SKM-1 treated with dmso at 0.1 percent for 144 hours (cell line): Measurements from ENCODE around the gene C1R.
A peak's percentile ranks its signal among the peaks of the same experiment; 100 is the strongest.

ENCODE experiments used
- DNase-seq: peaks from one replicate; lab custom pipeline; 2025; ENCODE audit not compliant: unreplicated experiment; lab: John Stamatoyannopoulos, UW

Gene C1R

GRCh38 chr12:7092229-7092985, at the start of gene C1R:
Gene C1R, minus strand, starts transcription at chr12:7092445. Its CDS starts 57 bp downstream, at chr12:7092388.
- DNase-seq = no peak

DNA sequence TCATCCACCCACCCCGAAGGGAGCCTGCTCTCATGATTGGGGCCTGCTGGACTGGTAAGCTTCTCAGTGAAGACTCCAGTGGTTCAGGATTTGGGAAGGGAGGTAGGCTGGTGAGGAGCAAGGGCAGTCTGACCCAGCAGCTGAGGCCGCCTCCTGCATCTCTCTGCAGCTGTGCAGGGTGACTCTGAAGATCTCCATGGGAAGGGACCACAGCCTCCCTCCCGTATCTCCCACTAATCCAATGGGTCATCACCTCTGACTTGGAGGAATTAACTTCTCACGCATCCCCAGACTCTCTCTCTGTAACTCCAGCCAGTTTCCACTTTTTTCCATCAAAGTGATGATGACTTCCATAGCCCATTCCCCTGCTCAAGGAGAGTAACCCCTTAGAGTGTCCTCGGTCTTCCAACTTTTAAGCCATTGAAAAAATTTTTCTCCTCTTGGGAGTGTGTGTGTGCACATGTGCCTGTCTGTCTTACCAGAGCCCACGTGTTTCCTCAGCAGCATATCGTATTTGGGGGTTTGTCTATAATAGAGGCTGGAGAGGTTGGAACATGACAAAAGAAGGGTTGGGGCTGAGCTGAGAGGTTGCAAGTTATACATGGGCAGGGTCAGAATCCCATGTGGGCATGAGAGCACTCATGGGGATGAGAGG, 49.2 kb upstream of the C1R start:
- DNase-seq = no peak

DNA sequence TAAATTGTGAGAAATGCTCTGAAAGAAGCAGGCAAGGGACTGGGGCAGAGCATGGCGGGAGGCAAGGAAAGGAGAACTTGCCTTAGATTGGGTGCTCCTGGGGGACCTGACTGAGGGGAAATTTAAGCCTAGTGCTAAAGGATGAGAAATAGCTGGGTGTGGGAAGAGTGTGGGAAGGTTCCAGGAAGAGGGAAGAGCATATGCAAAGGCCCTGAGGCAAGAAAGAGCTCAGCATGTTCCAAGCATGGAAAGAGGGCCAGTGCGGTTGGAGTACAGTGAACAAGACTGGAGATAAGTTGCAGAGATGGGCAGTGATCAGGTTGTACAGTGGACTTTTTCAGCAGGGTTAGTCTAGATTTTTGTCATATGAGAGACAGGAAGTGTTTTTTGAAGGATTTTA, 47.0 kb upstream of the C1R start:
- no peak for DNase-seq

DNA sequence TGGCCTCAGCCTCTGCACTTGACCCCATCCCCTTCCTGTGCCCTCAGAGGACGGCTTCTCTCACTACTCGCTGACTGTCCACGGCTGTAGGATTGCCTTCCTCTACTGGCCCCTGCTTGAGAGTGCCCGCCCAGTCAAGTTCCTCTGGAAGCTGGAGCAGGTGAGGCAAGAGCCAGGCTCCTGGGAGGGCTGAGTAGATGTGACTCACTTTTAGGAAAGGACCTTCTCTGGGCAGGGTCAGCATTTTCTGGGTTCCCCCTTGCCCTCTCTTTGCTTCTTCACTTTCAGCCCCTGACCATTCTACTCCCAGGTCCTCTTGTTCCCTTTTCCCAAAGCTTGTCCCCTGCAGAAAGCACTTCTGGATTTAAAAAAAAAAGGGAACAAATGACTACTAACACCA, 45.7 kb upstream of the C1R start:
- no peak for DNase-seq

DNA sequence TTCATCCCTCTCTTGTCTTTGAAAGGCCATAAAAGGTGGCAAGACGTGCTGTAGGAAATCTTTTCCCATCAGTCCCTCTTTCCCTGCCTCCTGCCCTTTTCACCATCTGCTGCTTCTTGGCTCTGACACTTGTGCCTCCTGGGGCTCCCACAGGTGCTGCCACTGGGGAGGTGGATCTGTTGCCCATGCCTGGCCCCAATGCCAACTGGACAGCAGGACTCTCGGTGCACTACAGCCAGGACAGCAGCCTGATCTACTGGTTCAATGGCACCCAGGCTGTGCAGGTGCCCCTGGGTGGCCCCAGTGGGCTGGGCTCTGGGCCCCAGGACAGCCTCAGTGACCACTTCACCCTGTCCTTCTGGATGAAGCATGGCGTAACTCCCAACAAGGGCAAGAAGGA, 44.4 kb upstream of the C1R start:
- DNase-seq = no peak

DNA sequence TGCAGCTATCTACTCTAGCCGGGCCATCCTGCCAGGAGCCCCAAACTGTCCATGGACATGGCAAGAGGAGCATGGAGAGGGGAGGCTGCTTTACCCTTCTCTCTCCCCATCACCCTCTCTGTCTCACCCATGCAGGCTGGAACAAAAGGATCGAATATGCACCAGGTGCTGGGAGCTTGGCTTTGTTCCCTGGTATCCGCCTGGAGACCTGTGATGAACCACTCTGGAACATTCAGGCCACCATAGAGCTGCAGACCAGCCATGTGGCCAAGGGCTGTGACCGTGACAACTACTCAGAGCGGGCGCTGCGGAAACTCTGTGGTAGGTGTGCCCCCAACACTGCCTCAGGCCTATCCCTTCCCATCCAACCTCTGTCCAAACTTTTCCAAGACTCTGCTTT, 43.8 kb upstream of the C1R start:
- DNase-seq = no peak

- DNase-seq = no peak
Observed at GRCh38 chr12:7134396-7135166, 42.3 kb upstream of the C1R start.

- no peak for DNase-seq
Observed at GRCh38 chr12:7131502-7131866, 39.2 kb upstream of the C1R start.

DNA sequence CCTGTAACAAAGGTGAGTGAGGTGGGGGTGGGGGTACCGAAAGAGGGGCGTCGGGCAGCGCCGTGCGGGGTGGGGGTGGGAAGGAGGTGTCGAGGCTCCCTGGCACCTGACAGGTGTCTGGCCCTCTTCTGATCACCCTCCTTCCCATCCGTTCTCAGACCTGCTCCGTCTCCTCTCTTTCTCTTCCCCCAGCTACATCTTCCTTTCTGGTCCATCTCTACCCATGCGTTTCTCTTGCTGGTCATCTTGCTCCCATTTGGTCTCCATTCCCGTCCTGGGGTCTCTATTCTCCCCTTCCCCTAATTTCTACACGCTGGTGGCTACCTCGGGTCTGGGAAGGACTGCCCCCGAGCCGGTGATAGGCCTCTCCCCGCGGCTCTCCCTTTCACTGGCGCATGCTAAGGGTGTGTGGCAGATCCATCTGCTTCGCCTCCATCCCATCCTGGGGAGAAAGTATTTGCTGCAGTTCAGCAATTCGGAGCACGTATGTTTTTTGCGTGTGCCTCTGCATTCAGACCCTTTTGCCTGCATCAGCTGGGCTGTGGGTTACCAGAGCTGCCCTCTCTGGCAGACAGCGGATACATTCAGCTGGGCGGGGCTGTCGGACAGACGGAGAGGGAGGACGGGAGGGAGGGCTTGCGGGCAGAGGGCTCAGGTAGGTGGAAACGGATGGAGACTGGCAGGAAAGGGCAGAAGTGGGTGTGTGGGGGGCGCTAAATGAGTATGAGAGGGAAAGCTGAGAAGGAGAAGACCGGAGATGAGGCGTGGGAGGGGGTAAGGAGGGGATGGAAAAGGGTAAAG, 38.7 kb upstream of the C1R start:
- no peak for DNase-seq

DNA sequence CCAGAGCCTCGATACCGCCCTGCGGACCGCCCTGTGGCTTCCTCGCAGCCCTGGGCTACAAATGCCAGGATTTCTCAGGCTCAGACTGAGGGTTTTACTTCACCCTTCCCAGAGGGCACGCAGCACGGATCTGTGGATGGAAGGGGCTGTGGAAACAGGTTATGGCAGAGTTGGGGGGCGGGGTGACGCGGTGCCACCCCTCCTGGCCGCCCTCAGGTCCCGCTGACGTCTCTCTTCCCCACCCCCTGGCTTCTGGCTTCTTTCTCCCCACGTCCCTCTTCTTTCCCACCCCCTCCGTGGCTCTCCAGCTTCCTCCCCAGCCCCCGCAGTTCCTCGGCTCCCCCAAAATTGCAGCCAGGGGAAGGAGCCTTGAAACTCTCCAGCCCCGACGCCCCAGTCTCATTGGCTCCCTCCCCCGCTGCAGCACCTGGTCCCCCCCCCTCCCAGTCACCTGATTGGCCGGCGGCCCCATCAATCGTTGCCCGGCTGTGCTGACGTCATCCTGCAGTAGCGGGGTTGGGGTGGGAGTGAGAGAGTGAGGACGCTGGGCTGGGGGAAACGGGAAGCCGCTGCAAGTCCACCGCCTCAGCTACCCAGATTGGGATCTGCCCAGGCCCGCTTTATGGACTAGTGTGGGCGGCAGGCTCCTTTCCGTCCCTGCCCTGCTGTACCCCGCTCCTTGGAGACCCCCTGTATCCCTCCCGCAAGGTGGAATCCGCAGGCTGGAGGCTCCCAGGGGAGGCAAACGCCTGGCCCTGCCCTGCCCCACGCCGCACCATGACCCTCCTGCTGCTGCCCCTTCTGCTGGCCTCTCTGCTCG, 37.8 kb upstream of the C1R start, which contains the start of gene CLSTN3:
CLSTN3 (plus strand) TSS at position 500 of the 820 bp plus-strand sequence; CDS start at position 778, 278 bp downstream.
- DNase-seq = peak; percentile 25

GRCh38 chr12:7129287-7129871, 37.1 kb upstream of the C1R start:
- no peak for DNase-seq

DNA sequence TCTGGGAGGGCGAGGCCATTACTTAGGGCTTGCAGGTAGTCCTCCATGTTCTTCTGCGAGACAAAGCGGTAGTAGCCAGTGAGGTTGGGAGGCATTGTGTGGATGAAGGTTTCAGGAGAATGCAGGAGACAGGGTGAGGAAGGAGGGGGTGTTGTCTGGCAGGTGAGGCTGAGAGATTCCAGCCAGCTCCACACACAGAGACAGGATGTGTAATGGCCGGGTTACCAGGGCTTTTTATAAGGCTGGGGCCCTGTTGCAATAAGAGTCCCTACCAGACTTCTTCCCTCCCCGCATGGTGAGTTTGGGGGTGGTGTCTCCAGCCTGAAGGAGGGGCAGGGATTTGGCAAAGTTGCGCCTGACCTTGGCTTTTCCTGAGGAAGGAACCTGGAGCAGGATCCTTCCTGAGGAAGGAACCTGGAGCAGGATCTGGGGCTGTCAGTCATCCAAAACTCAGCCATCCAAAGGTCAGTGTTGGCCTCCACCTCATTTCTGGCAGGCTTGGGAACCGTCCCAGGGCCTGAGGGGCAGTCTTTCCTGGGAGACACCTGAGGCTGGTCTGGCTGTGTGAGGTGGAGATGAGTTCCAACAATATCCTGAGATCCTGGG, 36.5 kb upstream of the C1R start, which contains the start of gene RBP5:
RBP5 (minus strand) TSS at position 209 of the 606 bp plus-strand sequence; CDS start at position 95, 114 bp downstream.
- DNase-seq = no peak

- DNase-seq = no peak
Observed at GRCh38 chr12:7127916-7128626, 35.8 kb upstream of the C1R start.

DNA sequence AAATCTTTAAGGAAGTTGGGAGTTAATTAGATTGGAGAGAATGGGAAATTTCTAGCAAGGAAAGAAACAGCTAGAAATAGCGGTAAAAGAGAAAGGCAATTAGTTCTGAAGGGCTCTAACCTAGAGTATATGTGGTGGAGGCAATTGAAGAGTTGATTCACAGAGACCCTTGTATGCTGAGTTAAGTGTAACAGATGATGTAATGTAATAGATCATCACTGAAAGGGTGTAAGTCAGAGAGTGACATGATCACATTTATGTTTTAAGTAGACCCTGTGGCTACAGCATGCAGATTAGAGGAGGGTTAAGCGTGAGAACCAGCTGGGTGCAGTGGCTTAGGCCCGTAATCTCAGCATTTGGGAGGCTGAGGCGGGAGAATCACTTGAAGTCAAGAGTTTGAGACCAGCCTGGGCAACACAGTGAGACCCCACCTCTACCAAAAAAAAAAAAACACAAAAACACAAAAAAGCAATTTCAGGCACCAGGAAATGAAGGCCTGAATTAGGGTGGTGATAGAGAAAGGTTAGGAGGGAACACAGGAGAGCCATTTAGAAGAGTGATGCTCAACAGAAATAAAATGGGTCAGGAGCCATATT, 33.5 kb upstream of the C1R start:
- DNase-seq = no peak

DNA sequence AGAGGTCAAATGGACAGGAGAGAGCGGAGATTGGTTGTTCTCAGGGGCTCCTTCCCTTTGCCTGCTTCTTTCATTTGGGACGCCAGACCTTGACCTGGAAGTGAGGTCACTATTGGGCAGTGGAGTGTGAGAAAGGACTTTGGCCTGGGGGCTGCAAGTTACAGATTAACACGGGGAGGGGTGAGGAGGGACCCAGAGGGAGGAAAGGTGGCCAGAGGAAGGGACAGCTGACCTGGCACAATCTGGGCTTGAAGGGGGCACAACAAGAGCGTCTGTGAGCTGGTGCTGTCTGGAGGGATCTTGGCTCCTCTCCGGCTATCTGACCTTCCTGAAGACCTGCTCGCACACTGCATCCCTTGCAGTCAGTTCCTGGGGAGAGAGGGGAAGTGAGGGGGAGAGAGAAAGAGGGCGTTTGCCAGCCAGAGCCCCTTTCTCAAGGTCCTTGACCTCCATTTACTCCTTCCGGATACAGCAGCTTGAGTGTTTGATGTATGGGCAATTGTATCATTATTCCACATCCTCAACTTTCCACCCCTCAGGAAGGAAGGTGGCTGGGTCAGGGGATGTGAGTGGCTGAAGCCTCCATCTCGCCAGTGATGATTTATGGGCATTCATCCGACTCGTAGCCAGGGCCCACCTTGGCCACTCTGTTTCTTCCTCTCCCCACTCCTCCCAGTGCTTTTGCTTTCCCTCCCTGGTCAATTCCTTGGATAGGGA, 31.7 kb upstream of the C1R start:
- DNase-seq = no peak

DNA sequence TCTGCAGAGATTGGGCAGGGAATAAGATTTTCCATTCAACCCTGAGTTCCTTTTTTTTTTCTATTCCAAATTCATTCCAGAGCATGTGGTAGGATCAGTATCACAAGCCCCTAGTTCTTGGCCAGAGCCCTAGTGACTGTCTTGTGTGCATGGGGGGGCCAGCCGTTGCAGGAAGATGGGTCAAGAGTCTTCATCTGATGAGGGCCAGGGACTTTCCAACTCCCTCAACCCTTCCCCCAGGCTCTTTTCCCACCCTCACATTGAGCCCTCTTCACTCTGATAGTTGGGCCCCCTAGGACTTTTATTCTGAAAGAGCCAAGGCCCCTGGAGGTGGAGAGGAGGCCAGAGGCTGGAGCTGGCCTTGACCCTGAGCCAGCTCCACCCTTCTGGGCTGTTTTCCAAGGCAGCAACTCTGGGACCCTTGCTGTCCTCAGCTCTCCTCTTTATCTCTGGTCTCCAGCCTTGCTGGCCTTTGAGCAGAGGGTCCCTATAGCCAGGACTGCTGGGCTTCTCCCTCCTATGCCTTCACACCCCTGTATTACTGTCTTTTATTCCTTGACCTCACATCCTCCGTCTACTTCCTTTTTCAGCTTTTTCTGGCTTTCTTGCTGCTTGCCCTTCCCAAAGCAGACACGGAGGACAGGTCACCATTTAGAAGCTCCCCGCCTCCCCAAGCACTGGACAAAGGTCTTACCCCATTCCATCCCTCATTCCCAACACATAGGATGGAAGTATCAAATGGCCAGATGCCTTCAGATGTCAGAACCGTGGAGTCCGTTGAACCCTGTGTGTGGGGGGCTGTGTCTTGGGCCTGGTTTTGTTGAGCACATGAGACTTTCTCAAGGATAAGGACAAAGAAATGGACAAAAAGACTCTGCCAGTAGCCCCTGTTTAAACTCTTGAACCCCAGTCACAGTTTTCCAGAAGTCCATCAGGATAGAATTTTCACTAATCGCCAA, 30.8 kb upstream of the C1R start:
- DNase-seq = no peak

GRCh38 chr12:7121324-7121723, 29.1 kb upstream of the C1R start:
- DNase-seq = no peak
